Coronary artery (tissue), 2 donors: ENCODE measurements around the gene PRSS22.

ENCODE experiments used
- DNase-seq: peaks from one replicate; pipeline ENCODE4 v3.0.0-alpha.2; 2017; ENCODE audit warnings: low spot score
- H3K27ac ChIP-seq, 2 donors: fragments of 200-600 bp; sonication (generic); one replicate each; pipeline ENCODE4 v1.5.1; 2016 to 2019
- H3K4me3 ChIP-seq: fragments of 200-600 bp; sonication (generic); 2 replicates; pipeline ENCODE4 v1.5.1; 2016; ENCODE audit warnings: mild to moderate bottlenecking, moderate library complexity
- TF ChIP-seq, protein P1 (sequence below): fragments of 200-600 bp; sonication (generic); IDR thresholded peaks from one replicate; pipeline ENCODE4 v1.5.1; 2019; ENCODE audit warnings: antibody characterized with exemption

PRSS22 gene

DNA sequence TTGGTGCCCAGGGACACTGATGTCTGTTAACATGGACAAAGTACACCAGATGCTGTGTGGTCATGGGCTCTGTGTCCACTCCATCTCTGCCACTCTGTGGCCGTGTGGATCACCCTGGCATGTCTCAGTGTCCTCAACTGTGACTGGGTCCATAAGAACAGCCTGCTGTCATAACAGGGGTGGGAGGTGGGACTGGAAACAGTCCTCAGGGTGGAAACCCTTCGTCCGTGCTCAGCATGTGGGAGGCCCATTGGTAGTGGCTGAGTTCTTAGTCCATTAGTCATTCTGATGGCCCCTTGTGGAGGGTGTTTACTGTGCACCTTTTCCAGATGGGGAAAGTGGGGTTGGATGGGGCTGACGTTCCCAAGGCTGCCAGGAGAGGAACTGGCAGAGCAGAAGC is 37.8 kb upstream of the PRSS22 start:
- no peak overlapping the region for H3K27ac ChIP-seq
- peak; percentile 40 for DNase-seq
- no peak overlapping the region for H3K4me3 ChIP-seq
- TF ChIP-seq, protein P1, sequence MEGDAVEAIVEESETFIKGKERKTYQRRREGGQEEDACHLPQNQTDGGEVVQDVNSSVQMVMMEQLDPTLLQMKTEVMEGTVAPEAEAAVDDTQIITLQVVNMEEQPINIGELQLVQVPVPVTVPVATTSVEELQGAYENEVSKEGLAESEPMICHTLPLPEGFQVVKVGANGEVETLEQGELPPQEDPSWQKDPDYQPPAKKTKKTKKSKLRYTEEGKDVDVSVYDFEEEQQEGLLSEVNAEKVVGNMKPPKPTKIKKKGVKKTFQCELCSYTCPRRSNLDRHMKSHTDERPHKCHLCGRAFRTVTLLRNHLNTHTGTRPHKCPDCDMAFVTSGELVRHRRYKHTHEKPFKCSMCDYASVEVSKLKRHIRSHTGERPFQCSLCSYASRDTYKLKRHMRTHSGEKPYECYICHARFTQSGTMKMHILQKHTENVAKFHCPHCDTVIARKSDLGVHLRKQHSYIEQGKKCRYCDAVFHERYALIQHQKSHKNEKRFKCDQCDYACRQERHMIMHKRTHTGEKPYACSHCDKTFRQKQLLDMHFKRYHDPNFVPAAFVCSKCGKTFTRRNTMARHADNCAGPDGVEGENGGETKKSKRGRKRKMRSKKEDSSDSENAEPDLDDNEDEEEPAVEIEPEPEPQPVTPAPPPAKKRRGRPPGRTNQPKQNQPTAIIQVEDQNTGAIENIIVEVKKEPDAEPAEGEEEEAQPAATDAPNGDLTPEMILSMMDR: no peak

DNA sequence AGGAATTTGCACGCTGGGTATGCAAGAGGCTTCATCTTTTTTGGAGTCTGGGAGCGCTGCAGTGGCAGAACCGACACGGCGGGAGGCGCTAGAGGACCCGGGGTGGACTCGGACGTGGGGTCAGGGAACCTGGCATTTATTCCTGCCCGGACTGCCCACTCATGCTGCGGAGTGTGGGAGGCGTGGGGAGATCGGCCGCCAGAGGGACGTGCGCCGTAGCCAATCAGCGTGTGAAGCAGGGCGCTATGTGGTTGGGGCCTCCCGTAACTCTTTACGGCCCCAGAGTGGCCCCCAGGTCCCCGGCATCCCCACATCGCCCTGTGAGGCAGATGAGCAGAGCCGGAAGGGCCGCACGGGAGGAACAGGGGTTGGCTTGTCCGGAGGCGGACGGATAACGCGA is 36.3 kb upstream of the PRSS22 start:
- Histone ChIP-seq H3K27ac (no peak overlapping the region), H3K4me3 (no peak overlapping the region)
- no peak for DNase-seq
- TF ChIP-seq, protein P1: no peak

DNA sequence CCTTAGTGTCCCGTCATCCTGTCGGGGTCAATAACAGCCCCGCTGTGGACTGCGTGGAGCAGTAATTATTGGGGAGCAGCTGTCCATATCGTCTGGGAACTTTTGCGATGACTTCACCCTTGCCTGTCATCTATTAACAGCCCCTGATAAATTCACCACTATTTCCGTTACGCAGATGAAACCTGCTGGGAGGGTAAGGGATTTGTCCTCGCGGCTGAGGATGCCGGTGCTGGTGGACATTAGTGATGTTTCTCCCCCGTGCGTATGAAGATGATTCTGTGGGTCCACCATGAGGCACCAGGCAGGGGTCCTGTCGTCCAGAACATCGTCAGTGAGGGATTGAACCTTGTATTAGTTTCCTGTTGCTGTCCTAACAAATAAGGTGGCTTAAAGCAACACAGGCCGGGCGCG is 26.1 kb upstream of the PRSS22 start:
- DNase-seq: no peak

DNA sequence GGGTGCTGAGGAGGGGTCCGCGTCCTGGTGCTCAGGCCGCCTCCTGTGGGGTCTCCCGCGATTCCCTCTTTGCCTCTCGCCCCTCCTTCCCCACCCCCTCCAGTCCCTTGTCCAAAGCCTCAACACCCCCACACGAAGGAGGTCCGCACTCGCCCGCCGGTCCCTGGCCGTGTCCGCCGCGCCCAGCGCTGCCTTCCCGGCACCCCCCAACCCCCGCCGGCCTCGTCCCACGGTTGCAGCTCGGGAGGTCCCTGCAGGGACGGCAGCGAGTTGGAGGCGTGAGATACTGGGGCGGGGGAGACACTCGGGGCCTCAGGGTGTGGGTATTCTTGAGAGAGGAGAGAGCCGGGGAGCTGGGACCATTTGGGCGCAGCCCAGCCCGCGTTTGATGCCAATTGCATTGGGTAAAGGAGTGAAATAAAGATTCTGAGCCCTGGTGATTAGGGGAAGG is 25.5 kb upstream of the PRSS22 start:
- peak; percentile 79 for DNase-seq
- Histone ChIP-seq H3K27ac (peak overlapping the region; percentile 92 to 98), H3K4me3 (peak overlapping the region; percentile 84)
- TF ChIP-seq, protein P1: no peak

More for the DNA sequence above, 26.1 kb upstream of the PRSS22 start:
- TF ChIP-seq, protein P1: no peak
- peak overlapping the region; percentile 84 for H3K4me3 ChIP-seq
- peak overlapping the region; percentile 92 to 98 for H3K27ac ChIP-seq

DNA sequence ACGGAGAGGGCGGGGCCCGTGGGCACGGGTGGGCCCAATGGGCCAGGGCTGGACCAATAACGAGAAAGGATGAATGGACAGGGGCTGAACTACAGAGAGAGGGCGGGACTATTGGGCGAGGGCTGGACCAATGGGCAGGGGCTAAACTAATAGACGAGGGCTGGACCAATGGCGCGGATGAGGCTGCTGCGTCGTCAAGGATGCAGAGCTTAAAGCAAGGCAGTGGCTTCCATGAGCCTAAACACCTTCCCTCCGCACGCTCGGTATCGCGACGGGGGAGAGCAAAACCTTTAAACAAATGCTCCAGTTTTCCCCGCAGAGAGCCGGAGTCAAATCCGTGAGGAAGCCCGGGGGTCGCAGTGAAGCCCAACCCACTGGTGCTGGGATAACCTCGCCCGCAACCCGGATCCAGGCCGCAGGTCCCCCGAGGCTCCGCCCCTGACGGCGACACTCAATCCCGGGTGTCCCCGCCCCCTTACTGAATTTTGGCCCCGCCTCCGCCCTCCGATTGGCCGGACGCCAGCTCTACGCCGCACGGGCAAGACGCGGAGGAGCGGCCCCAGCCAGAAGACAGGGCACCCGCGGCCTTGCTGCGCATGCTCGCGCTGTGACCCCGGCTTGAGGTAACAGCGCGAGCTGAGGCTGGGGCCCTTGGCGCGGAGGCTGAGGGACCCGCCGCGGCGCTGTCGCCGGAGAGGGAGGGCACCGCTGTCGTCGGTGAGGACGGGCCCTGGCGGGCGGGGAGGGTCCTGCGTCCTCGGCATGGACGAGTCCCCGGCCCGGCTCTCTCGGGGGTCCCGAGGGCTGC is 24.9 kb upstream of the PRSS22 start, which contains the start of gene FLYWCH2:
Gene FLYWCH2, plus strand, starts transcription at position 566 of the 808 bp plus-strand sequence. CDS start 13,235 bp downstream, outside the sequence.
- Histone ChIP-seq H3K27ac (peak within 1 kb of the TSS; percentile 92 to 98), H3K4me3 (peak within 1 kb of the TSS; percentile 84)
- peak; percentile 99 for DNase-seq
- TF ChIP-seq, protein P1: no peak

DNA sequence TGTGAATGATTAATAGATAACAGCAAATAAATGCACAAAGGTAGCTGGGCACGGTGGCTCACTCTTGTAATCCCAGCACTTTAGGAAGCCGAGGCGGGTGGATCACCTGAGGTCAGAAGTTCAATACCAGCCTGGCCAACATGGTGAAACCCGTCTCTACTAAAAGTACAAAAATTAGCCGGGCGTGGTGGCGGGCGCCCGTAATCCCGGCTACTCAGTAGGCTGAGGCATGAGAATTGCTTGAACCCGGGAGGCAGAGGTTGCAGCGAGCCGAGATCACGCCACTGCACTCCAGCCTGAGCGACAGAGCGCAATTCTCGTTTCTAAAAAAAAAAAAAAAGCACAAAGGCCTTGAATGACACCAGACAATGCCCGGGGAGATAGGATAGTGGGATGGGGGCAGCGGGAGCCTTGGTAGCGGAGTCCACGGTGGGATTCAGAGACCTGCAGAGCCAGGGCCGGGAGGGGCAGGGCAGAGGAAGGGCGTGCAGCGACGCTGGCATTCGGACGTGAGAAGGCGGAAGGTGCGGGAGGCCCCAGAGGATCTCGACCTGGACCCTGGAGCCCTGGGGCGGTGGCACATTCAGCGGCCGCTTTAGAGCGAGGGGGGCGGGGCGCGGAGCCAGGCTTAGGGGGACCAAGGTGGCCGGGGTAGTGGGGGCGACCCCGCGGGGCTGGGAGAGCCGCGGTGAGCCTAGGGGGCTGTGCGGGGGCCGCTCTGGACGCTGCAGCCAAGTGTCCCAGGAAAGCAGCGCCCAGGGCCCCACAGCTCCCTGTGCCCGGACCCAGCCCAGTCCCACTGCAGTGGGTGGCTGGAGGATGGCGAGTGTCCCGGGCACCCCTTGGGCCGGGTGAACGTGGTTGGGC is 24.0 kb upstream of the PRSS22 start:
- peak; percentile 82 for DNase-seq
- peak overlapping the region; percentile 84 for H3K4me3 ChIP-seq

More for the DNA sequence above, 24.0 kb upstream of the PRSS22 start:
- TF ChIP-seq, protein P1: no peak
- peak overlapping the region; percentile 92 to 98 for H3K27ac ChIP-seq
